HG02870 (cell line): ENCODE data around the gene PLCB2.

Experiments used
- ATAC-seq: cut with Tn5 transposase; IDR thresholded peaks from one replicate; pipeline ENCODE4 v1.9.1; 2021; ENCODE audit warnings: mild to moderate bottlenecking, moderate library complexity; ENCODE audit not compliant: unreplicated experiment

Gene PLCB2

DNA sequence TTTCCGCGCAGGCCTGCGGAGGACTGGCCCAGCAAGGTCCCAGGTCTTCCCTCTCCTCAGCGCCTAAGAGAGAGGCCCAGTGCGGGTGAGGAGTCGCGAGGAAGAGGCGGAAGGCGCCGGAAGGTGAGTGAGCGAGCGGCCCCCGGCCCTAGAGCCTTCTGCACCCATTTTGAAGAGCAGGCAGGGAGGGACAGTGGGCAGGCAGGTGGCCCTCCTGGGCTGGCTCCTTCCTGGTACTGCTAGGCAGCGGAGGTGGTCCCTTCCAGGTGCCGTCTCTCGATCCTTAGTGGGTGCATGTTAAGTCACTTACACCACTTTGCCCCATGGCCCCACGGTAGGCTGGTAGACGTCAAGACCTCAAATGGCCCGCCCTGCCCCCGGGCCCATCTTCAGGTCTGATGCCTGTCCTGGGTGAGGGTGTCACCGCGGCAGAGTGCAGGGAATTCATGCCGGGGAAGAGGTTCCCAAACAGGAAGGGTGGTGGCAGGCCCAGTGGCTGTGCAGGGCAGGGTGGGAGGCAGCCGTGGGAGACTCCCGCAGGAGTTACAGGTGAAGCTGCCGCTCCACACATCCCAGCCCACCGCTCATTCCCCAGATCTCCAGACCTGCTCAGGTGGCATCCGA lies 54.5 kb downstream of the PLCB2 start:
- no peak for ATAC-seq

DNA sequence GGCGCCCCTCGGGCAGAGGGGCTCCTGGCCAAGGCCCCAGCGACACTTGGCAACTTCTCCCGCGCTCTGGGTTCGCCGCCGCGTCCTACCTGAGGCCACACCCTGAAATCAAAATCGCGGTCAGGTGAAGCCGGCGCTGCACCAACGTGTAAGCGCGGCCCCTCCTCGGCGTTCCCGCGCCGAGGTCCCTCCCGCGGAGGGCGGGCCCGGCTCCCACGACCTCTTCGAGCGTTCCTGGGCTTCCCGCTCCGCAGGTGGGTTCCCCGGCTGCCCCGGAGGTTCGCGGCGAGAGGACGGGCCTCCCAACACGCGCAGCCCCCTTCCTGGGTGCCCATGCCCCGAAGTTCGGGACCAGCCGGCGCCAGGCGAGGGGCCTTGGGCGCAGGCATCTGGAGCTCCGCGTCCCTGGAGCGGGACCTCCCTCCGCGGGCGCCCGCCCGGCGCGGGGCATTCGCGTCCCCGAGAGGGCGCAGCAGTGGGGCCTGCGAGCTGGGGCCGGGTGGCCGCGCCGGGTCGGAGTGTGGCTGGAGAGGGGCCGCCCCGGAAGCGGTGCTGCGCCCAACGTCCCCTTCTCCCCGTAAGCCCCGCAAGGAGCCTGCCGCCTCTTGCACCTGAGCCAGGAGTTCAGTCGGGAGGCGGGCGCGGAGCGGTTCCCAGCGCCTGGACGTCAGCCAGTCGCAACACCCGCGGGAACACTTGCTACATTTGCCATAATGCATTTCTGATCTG lies 55.1 kb downstream of the PLCB2 start:
- ATAC-seq, result no peak

DNA sequence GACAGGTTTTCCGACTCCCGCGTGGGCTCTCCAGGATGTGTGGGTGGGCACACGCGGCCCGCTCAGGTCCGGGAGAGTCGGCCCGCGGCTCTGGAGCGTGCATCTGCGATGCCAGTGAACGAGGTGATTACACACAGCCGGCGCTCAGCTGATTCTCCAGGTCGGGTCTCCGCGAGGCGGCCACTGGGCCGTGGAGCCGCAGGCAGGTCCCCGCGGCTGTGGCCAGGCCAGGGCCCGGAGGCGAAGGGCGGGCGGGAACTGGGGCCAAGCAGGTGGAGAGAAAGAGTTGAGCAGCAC lies 55.6 kb downstream of the PLCB2 start:
- ATAC-seq, result no peak

DNA sequence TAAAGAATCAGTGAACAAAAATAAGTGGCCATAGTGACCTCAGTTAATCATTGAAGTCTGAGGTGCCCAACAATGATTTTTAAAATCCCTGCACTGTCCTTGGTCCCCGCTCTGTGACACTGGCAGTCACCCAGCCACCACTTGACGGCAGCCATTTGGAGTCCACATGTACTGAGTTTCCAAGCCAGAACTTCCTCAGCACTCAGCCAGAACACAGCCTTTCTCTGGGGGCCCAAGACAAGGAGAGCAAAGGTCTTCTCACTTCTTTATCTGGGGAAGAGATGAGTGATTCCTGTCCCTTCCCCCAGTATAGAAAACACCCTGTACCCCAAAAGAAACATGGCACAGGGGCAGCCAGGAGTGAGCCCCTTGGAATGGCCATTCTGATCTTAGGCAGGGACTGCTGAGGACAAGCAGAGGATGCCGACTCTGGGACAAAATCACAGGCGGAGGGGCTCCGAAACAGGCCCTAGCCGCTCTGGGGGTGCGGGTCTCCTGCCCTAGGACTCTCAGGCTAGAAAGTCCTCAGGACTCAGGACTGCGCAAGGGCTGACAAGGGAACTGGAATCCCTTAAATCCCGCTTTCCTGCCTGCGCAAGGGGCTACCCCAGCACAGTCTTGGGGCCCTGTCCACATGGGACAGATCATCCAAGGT lies 56.1 kb downstream of the PLCB2 start:
- no peak for ATAC-seq

DNA sequence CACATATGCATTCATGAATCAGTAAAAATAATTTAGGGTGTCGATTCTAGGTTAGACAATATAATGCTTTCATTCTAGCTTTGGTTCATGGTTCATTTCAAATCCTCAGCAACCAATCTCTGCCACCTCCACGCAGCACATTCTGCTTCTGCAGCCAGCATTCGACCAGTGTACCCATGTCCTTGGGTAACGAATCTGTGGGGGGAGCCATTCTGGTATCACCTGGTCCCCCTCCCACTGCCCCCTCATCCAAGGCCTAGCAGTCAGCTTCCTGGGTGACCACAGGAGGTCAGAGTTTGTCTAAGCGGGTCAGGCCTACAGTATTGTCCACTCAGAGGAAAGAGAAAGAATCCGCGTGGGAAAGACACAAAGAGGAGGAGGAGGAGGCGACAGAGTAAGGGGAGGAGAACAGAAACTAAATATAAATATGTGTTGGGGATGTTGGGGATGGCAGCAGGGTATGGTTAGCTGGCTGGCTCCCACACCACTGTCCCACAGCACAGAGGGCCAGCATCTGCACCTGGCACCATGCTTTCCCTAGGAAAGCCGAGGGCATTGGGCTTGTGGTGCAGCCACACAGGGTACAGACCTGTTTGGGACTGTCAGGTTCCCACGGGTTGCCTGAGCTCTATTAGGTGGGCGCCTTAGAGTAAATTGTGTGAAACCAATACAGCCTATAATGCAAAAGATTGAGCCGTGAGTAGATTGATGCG lies 56.8 kb downstream of the PLCB2 start:
- ATAC-seq, result no peak

DNA sequence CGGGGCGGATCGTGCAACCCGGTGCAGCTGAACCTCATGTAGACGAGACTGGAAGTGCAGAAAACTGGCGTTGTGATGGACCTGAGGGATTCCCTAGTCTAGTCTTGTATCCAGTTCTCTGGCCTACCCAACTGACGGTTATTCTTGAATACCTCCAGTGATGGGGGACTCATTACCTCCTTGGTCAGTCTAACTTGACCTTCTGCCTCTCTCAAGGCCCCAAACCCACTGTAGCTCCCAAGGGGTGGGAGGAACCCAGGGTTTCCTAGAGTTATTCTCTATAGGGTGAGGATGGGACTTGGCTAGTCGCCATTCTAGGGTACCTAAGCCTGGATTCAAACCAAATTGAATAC lies 57.5 kb downstream of the PLCB2 start:
- no peak for ATAC-seq

DNA sequence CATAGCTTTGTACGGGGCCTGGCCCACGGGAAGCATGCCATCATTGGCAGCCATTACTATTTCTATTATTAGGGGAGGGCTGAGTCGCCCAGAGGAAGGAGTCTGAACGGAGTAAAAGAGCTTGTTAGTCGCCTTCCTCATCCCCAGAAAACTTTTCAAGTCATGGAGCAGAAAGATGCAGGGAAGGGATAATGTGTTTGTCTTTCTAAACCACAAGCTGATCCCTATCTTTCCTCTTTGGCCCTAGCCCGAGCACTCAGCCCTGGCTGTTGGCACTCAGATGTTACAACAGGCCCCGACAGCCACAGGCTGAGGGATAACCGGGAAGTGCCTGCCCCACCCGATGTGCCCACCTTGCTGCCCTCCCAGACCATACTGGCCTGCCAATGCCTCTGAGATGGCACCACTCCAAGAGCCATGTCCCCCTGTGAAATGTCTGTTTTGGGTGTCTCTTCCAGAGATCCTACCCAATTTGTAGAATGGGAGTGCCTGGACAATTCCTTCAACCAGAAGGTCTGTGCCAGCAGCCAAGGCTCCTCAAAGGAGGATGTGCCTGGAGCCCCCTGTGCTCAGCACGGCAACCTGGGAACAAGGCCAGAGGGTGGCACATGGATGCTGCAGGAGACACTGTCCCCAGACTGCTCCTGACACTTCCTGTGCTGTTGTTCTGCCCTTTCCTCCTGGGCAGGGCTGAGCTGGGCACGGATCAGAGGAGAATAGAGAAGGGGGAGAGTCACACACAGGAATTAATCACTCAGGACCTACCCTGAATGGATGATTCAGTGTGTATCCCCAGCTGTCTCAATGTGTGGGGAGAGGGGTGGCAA lies 58.0 kb downstream of the PLCB2 start:
- no peak for ATAC-seq

DNA sequence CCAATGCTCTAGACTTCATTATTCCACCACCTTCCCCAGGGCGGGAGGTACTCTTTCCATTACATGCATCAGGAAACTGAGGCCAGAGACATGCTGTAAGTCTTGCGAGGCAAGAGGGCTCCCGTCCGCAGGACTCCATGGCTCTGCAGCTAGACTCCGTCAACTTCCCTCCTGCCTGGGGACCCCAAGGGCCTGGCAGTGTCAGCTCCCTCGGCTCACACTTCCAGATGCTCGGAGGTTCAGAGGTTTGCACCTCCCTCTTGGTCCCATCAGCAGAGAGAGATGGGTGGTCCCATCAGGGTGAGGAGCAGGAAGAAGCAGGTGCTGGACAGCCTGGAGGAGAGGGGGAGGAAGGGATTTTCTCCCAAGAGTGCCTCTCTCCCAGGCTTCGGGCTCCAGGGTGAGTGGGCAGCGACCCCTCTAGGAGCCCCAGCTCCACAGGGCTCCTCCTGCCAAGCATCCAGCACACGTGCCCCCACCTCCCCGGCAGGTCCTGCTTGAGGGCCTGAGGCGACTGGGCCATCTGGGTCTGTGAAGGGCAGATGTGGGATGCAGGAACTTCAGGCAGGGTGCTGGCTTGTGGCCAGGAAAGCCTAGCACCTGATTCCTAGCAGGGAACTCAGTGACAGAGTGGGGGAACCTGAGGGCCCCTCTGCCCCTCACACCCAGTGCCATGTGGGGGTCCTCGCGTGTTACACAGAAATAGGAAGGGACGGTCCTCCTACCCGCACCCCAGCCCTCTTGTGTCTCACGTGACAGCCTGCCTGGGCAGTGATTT lies 59.5 kb downstream of the PLCB2 start:
- ATAC-seq, result no peak

DNA sequence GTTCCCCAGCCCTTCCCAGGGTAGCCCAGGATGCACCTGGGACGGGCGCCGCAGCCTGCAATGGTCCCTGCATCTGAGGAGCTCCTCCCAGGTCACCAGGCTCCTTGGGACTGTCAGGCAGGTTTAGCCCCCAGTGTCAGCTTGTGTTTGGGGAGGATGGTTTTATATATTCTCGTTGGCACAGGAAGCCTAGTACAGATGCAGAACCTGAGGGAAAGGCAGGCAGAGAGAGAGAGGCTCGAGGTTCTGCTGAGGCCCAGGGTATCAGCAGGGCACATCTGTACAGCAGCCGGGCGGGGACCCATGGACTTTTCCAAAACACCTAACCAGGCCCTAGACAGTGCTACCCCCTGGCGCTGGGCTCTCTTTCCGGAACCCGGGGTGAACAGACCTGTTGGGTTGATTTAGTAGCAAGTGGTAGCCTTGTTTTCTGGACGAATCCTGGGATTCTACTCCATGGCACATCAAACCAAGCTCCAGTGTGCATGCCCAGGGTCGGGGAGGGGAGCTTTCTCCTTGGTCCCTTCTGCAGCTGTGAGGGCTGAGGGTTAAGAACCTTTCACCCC lies 60.2 kb downstream of the PLCB2 start:
- ATAC-seq, result no peak

DNA sequence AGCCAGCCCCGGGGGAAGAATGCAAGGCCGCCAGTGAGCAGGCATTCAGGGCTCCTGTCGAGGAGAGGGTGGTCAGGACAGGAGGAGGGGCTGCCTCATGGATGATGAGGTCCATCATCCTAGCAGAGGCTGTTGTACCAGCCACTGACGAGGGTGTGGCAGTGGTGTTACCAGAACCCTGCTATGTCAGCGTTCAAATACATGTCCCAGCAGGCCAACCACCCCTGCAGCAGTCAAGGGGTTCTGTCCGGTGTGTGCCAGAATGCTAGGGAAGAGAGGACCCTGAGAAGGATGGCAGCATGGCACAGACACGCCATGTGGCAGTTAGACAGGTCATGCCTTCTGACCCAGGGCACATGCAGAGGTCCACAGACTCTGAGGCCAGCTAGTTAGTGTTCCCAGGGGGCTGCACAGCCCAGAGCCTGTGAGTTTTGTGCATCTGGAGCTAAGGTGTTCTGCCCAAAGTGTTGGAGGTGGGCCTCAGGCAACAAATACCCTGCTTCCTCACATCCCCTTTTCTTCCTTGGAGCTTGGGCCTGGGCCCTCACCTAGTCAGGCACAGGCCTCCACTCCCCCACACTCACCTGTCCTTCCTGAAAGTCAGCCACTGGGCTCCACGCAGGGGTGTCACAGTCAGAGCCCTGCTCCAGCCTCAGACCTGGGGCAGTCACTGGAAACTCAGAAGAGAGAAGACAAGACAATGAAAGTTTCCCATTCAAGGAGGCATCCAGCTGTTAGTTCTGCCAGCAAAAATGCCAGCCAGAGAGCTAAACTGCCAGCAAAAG lies 61.0 kb downstream of the PLCB2 start:
- ATAC-seq, result no peak

DNA sequence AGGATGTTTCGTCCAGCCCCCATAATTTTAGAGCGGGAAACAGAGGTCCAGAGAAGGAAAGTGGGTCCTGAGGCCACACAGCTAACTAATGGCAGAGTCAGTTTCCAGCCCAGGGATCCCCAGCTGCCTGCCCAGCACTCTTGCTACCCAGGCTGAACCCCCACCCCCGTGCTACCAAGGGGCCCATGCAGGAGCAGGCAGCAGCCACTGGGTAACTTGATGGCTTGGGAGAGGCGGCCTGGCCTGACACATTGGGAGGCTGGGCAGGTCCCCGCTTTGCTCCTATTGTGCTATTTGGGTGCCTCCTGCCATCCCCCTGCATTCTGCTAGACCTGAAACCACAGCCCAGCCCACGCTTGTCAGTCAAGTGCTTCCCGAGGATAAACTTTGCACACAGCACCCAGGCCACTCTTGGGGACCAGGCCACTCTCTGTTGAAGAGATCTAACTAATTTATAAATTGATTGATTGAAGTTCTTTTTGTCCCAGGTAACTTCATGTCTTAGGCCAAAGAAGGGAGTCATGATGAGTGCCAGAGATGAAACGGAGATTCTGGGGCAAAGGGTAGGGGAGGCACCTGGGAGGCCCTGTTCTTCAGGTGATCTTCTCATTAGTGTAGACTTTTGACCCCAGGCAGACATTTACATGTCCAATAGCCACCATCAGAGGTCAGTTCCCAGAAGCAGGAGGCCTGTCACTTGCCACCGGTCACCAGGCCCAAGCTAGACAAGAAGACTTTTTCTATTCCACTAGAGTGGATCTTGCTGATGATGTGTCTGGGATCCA lies 61.9 kb downstream of the PLCB2 start:
- no peak for ATAC-seq

DNA sequence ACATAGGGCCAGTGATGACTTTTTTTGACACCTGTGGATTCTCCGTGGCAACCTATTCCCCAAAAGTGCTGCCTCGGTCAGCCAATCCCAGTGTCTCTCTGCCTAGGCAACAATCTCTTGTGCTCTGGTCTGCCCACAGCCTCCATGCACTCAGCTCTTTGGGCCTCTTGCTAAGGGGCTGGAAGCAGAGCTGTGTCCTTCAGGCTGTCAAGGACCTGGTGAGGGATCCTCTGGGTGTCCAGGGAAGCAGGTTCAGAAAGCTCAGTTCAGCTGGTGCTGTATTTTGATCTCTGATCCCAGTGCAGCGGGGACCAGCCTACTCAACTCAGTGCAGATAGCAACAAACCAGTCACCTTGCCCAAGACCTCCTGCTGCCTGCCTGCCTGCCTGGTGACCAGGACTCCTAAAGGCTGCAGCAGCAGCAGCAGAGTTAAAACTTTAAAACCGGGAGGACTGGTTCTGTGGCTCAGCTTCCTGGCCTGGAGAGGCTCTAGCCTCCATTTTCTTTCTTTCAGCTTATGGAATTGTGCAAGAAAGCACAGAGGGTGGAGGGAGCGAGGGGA lies 62.7 kb downstream of the PLCB2 start:
- no peak for ATAC-seq

DNA sequence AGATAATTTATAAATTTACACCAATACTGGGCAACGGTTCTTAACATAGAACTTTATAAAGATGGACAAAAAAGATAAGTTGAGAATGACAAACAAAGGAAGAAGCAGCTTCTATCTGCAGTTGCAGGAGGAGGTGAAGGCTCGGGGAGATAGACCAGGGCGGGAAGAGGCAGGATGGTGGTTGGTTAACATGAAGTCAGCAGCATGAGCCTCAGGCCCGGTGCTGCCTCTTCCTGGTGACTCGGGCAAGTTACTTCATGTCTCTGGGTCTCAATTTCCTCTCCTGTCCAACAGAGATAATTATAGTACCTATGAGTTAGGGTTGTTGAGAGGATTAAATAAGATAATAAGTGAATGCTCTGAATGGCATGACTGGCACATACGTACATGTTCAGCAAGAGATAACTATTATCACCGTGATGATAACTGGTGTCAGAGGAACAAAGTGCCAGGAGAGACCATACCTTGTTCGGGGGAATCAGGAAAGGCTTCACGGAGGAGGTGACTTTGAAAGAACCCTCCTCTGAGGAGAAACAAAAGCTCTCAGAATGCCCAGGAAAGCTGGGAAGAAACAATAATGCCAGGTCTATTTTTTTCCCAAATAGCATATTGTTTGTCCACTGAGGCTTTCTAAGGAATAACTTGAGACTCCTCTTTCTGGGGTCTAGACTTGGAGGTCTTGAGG lies 64.5 kb downstream of the PLCB2 start:
- ATAC-seq, result no peak

DNA sequence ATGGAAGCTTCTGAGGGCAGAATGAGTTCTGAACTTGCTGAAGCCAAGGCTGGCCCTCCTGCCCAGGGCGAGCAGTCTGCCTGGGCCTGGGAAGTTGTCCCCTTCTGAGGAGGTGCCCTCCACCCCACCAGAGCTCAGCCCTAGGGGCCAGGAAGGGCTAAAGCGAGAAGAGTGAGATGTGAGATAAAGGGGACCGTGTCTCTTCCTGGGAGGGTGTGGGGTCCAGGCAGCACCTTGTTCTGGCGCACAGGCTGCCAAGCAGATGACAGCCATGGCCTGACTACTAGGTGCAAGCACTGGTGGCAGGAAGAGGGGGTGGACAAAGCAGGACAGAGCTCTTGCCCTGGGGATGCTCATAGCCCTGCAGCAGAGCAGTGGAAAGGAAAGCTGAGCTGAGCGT lies 65.1 kb downstream of the PLCB2 start:
- no peak for ATAC-seq

DNA sequence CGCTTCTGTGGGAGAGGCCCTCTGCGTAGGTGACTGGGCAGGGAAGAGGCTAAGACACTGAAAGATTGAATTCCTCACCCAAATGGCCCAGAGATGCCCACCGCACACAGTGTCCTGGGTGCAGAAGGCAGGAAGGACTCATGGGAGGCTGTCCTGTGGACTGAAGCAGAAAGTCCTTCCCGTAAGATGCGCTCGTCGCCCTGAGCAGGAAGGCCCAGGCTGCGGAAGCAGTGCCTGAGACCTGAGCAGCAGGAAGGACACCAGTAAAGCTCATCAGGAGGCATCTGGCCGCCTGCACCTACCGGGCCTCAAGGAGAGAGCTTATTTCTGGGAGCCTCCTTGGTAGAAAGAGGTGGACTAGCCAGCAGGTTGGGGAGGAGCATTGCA lies 65.5 kb downstream of the PLCB2 start:
- no peak for ATAC-seq

DNA sequence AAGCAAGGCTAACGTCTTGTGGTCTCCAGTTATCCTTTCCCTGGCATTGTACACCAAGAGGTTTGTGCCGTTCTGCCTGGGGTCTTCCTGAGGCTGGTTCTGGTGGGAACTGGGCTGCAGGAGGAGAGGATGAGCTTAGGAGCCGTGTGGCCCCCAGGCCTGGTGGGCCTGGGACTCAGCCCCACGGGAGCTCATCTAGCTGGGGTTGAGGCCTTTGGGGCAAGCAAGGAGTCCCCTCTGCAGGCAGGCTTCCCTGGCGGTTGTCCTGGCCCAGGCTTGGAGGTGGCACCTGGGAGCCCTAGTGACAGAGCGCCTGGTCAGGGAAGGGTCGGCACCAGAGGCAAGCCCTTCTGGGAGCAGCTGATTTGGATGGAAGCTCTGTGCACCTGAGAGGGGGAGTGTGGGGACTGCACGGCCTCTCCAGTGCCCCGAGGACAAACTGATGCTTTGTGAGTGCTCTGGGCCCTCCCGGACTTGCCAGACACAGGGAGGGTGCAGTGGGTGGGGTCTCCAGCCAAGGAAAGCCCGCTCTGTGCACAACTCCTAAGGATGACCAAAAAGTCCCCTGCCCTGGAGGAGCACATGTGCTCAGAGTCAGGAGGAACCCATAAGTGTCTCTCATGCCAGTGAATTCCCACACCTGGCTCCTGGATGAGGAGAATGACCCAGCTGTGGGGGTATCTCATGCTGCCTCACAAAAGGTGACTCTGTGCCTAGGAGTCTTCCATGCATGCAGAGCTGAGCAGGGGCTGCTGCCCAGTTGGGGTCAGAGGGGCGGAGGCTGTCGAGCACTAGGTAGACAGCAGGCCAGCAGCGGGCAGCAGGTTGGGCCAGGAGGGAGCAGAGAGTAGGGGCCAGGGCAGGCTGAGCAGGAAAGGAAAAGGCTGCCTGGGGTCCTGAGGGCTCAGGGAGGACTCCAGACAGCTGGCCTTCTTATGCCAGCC lies 66.2 kb downstream of the PLCB2 start:
- no peak for ATAC-seq
